SK-N-SH treated with all-trans-retinoic acid at 6 μM for 48 hours (cell line): ENCODE results near the gene AKIP1.

ENCODE experiments used
- ATAC-seq: fragments of 200-7000 bp; cut with Tn5 transposase; 3 replicates; pipeline ENCODE4 v1.9.1; 2020; ENCODE audit warnings: mild to moderate bottlenecking, moderate library complexity
- BACH2 ChIP-seq: fragments of 250-450 bp; sonication (Bioruptor Pico); IDR thresholded peaks from 2 replicates; pipeline ENCODE4 v1.9.0; 2021; ENCODE audit warnings: mild to moderate bottlenecking, borderline replicate concordance
- PATZ1 ChIP-seq: fragments of 250-450 bp; sonication (Bioruptor Pico); IDR thresholded peaks from 2 replicates; pipeline ENCODE4 v1.8.0; 2020; ENCODE audit warnings: mild to moderate bottlenecking, moderate library complexity, borderline replicate concordance
- PPARA ChIP-seq: fragments of 250-450 bp; sonication (Bioruptor Pico); IDR thresholded peaks from 2 replicates; pipeline ENCODE4 v1.5.0; 2020; ENCODE audit warnings: mild to moderate bottlenecking, borderline replicate concordance
- ZNF70 ChIP-seq: fragments of 450-650 bp; formaldehyde crosslinking; IDR thresholded peaks from 2 replicates; pipeline ENCODE4 v1.5.0; 2020; ENCODE audit warnings: mild to moderate bottlenecking, moderate library complexity
- TF ChIP-seq, protein P1 (sequence below): fragments of 250-450 bp; sonication (Bioruptor Pico); IDR thresholded peaks from 2 replicates; pipeline ENCODE4 v1.5.0; 2020; ENCODE audit warnings: mild to moderate bottlenecking, moderate library complexity

The AKIP1 gene

GRCh38 chr11:8964324-8965320, 53.6 kb downstream of the AKIP1 start, which contains the start of gene TMEM9B:
TSS of gene TMEM9B (minus strand) at chr11:8964442. CDS start at chr11:8964313, 129 bp downstream.
- ATAC-seq, result peak; percentile 92
- TF ChIP-seq PATZ1, result no peak
- no peak for TF ChIP-seq BACH2 (CRISPR knock-in tag)
- peak; percentile 7; the same call in 1 of the 2 replicates for TF ChIP-seq ZNF70 (CRISPR knock-in tag)

- ATAC-seq, result no peak
- no peak for TF ChIP-seq BACH2 (CRISPR knock-in tag)
- TF ChIP-seq, protein P1, sequence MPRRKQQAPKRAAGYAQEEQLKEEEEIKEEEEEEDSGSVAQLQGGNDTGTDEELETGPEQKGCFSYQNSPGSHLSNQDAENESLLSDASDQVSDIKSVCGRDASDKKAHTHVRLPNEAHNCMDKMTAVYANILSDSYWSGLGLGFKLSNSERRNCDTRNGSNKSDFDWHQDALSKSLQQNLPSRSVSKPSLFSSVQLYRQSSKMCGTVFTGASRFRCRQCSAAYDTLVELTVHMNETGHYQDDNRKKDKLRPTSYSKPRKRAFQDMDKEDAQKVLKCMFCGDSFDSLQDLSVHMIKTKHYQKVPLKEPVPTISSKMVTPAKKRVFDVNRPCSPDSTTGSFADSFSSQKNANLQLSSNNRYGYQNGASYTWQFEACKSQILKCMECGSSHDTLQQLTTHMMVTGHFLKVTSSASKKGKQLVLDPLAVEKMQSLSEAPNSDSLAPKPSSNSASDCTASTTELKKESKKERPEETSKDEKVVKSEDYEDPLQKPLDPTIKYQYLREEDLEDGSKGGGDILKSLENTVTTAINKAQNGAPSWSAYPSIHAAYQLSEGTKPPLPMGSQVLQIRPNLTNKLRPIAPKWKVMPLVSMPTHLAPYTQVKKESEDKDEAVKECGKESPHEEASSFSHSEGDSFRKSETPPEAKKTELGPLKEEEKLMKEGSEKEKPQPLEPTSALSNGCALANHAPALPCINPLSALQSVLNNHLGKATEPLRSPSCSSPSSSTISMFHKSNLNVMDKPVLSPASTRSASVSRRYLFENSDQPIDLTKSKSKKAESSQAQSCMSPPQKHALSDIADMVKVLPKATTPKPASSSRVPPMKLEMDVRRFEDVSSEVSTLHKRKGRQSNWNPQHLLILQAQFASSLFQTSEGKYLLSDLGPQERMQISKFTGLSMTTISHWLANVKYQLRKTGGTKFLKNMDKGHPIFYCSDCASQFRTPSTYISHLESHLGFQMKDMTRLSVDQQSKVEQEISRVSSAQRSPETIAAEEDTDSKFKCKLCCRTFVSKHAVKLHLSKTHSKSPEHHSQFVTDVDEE, result no peak
- no peak for TF ChIP-seq PPARA (CRISPR knock-in tag)
Observed at GRCh38 chr11:8967184-8967583, 56.2 kb downstream of the AKIP1 start.
